Osteoblast (primary cell): ENCODE results near the gene NCAM1. TPM values are rescaled to one million over a fixed set of nuclear protein-coding genes. Genes with fewer than 3 reads are reported as not detected.

ENCODE experiments used
- DNase-seq: peaks from one replicate; pipeline ENCODE4 v3.0.0; 2011; ENCODE audit warnings: low spot score, mixed read lengths; ENCODE audit not compliant: insufficient read length; ENCODE audit errors: missing footprints
- H2AFZ ChIP-seq: 2 replicates; pipeline ENCODE4 v1.6.0; 2011; ENCODE audit warnings: mild to moderate bottlenecking, low read length
- H3K27ac ChIP-seq: 2 replicates; pipeline ENCODE4 v1.5.1; 2011; ENCODE audit warnings: mild to moderate bottlenecking, low read depth, low read length, moderate library complexity
- H3K27me3 ChIP-seq: 2 replicates; pipeline ENCODE4 v1.6.0; 2012; ENCODE audit warnings: mild to moderate bottlenecking, control low read depth, inconsistent platforms, low read length, moderate library complexity; ENCODE audit not compliant: insufficient read depth
- H3K36me3 ChIP-seq: 2 replicates; pipeline ENCODE4 v1.5.1; 2011; ENCODE audit warnings: mild to moderate bottlenecking, low read length, control low read depth, moderate library complexity; ENCODE audit not compliant: insufficient read depth
- H3K4me1 ChIP-seq: 2 replicates; pipeline ENCODE4 v1.5.1; 2011; ENCODE audit warnings: mild to moderate bottlenecking, low read length, control low read depth, moderate library complexity; ENCODE audit not compliant: insufficient read depth
- H3K4me2 ChIP-seq: 2 replicates; pipeline ENCODE4 v1.6.0; 2011; ENCODE audit warnings: mild to moderate bottlenecking, low read length; ENCODE audit not compliant: insufficient read depth
- H3K4me3 ChIP-seq: fragments of 200-600 bp; sonication (generic); 3 replicates; pipeline ENCODE4 v1.5.1; 2012; ENCODE audit warnings: mild to moderate bottlenecking, low read length, inconsistent platforms; ENCODE audit not compliant: insufficient read depth
- H3K79me2 ChIP-seq: 2 replicates; pipeline ENCODE4 v1.6.0; 2012; ENCODE audit warnings: mild to moderate bottlenecking, low read length, control low read depth, inconsistent platforms; ENCODE audit not compliant: insufficient read depth
- H3K9me3 ChIP-seq: 2 replicates; pipeline ENCODE4 v1.5.1; 2011; ENCODE audit warnings: low read depth, low read length, control low read depth
- H4K20me1 ChIP-seq: 2 replicates; pipeline ENCODE4 v1.6.0; 2012; ENCODE audit warnings: mild to moderate bottlenecking, low read length, control low read depth; ENCODE audit not compliant: insufficient read depth
- CTCF ChIP-seq: IDR thresholded peaks from 2 replicates; pipeline ENCODE4 v1.5.1; 2011; ENCODE audit warnings: mild to moderate bottlenecking, low read depth, low read length, moderate library complexity; ENCODE audit errors: extremely low read depth
- total RNA-seq: library from RNA; depleted of rRNA; stranded (reverse); fragments of >200 nt; gene quantifications from 2 replicates; pipeline ENCODE4 v1.2.3, GENCODE V29; 2012

Gene NCAM1
- total RNA-seq, 1 donor, result 2.2 TPM

- no peak overlapping the region for H3K4me3 ChIP-seq
- H3K79me2 ChIP-seq, result no peaks in the 10 kb centered on the region
- H3K36me3 ChIP-seq, result no peaks in the 10 kb centered on the region
- TF ChIP-seq CTCF, result no peak
- no peaks in the 10 kb centered on the region for H3K9me3 ChIP-seq
- DNase-seq, result no peak
- H4K20me1 ChIP-seq, result no peaks in the 10 kb centered on the region
- H3K27me3 ChIP-seq, result no peaks in the 10 kb centered on the region
- no peak overlapping the region for H2AFZ ChIP-seq
- H3K4me2 ChIP-seq, result no peak overlapping the region
- H3K4me1 ChIP-seq, result no peaks in the 10 kb centered on the region
- no peak overlapping the region for H3K27ac ChIP-seq
These were observed 186.0 kb downstream of the NCAM1 start for GRCh38 chr11:113147249-113147648.

GRCh38 chr11:113148076-113148475 lies 186.9 kb downstream of the NCAM1 start:
- Histone ChIP-seq H3K4me3 (no peak overlapping the region), H4K20me1 (no peaks in the 10 kb centered on the region), H3K36me3 (no peaks in the 10 kb centered on the region), H3K9me3 (no peaks in the 10 kb centered on the region), H3K4me1 (no peaks in the 10 kb centered on the region), H2AFZ (no peak overlapping the region), H3K27ac (no peak overlapping the region), H3K79me2 (no peaks in the 10 kb centered on the region), H3K27me3 (peaks cover 4% of the 10 kb centered on the region), H3K4me2 (no peak overlapping the region)
- no peak for TF ChIP-seq CTCF
- no peak for DNase-seq

GRCh38 chr11:113148652-113149051 lies 187.4 kb downstream of the NCAM1 start:
- no peak for TF ChIP-seq CTCF
- no peak overlapping the region for H3K4me2 ChIP-seq
- no peak overlapping the region for H3K4me3 ChIP-seq
- no peaks in the 10 kb centered on the region for H3K4me1 ChIP-seq
- H3K9me3 ChIP-seq, result no peaks in the 10 kb centered on the region
- H3K27ac ChIP-seq, result no peak overlapping the region
- H2AFZ ChIP-seq, result no peak overlapping the region
- no peaks in the 10 kb centered on the region for H3K79me2 ChIP-seq
- no peaks in the 10 kb centered on the region for H4K20me1 ChIP-seq
- no peaks in the 10 kb centered on the region for H3K36me3 ChIP-seq
- H3K27me3 ChIP-seq, result peaks cover 7% of the 10 kb centered on the region
- DNase-seq, result no peak

- TF ChIP-seq CTCF, result no peak
- Histone ChIP-seq H2AFZ (no peak overlapping the region), H3K79me2 (no peaks in the 10 kb centered on the region), H3K4me2 (no peak overlapping the region), H3K36me3 (no peaks in the 10 kb centered on the region), H3K4me3 (no peak overlapping the region), H3K9me3 (no peaks in the 10 kb centered on the region), H3K27ac (no peak overlapping the region), H3K4me1 (no peaks in the 10 kb centered on the region), H4K20me1 (no peaks in the 10 kb centered on the region), H3K27me3 (peaks cover 7% of the 10 kb centered on the region)
- DNase-seq, result no peak
These were observed 190.3 kb downstream of the NCAM1 start for GRCh38 chr11:113151521-113151920.
